ENCODE results near the gene PDZD8. TPM values are rescaled to one million over a fixed set of nuclear protein-coding genes. Genes with fewer than 3 reads are reported as not detected.

Gene PDZD8
- total RNA-seq, 2 experiments from 2014 or later, result 10.5 to 26.4 TPM

DNA sequence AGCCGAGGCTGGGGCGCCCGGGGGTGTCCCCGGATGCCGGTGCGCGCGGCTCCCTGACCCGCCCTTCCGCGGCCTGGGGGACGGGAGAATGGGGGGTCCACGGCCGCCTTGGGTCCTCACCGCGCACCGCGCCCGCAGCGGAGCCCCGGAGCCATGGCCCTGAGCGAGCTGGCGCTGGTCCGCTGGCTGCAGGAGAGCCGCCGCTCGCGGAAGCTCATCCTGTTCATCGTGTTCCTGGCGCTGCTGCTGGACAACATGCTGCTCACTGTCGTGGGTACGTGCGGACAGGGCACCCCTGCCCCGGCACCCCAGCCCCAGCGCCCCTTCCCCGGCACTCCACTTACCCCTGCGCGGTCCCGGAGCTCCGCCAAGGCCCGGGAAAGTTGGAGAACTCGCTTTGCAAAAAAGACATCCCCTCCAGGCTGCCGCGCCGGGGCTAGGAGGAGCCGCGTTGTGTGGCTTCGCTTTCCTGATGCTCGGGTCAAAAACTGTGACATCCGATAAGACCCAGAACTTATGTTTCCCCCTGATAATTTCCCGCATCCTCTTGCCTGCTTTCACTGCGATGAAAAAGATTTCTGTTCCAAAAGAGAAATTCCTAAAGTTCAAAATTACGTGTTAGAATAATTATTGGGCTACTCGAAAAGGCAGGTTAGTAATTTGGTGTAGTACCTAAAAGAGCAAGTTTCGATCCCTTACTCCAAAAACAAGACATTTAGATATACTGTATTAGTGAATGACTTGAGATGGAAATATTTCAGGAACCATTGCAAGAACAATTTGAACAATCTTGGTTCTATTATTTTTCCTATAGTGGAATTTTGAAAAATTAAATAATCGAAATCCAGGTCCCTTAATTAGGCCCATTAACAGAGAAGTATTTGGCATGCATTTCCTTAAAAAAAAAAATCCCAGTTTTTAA lies 133.4 kb downstream of the PDZD8 start:
- ChIA-PET CTCF (ENCODE audit: unreplicated experiment) (no interaction called here), POLR2A (no interaction called here)
- TF ChIP-seq EZH2phosphoT487 (IDR thresholded peaks at IDR 0.05; ENCODE audit: borderline replicate concordance, low read depth, low read length), result no peak
- no peak for TF ChIP-seq CTCF (conservative IDR thresholded peaks at IDR 0.05; ENCODE audit: low read length)
- Histone ChIP-seq H3K9me2 (ENCODE audit: insufficient read depth, low read length) (no peaks in the 10 kb centered on the region), H4K20me1 (ENCODE audit: insufficient read depth, low read length) (no peaks in the 10 kb centered on the region), H3K4me3 (ENCODE audit: low read depth, low read length, poor library complexity, severe bottlenecking) (no peak overlapping the region), H2AFZ (ENCODE audit: low read length) (no peak overlapping the region), H3K36me3 (ENCODE audit: insufficient read depth, low read length) (no peaks in the 10 kb centered on the region), H3K9me3 (ENCODE audit: low read length) (no peaks in the 10 kb centered on the region), H3K27ac (ENCODE audit: low read depth, low read length, poor library complexity, severe bottlenecking) (no peak overlapping the region), H3K4me2 (ENCODE audit: low read length) (no peak overlapping the region), H3K79me2 (ENCODE audit: insufficient read depth, low read depth, low read length) (no peaks in the 10 kb centered on the region), H3K4me1 (ENCODE audit: insufficient read depth, low read length, poor library complexity, severe bottlenecking) (no peaks in the 10 kb centered on the region)
- intact Hi-C loops (cut with micrococcal nuclease; ENCODE audit: unreplicated experiment), result no loop called here
- no TSS peak for BruUV-seq (replicated peaks)
- DNase-seq (ENCODE audit: low spot score), result no peak

DNA sequence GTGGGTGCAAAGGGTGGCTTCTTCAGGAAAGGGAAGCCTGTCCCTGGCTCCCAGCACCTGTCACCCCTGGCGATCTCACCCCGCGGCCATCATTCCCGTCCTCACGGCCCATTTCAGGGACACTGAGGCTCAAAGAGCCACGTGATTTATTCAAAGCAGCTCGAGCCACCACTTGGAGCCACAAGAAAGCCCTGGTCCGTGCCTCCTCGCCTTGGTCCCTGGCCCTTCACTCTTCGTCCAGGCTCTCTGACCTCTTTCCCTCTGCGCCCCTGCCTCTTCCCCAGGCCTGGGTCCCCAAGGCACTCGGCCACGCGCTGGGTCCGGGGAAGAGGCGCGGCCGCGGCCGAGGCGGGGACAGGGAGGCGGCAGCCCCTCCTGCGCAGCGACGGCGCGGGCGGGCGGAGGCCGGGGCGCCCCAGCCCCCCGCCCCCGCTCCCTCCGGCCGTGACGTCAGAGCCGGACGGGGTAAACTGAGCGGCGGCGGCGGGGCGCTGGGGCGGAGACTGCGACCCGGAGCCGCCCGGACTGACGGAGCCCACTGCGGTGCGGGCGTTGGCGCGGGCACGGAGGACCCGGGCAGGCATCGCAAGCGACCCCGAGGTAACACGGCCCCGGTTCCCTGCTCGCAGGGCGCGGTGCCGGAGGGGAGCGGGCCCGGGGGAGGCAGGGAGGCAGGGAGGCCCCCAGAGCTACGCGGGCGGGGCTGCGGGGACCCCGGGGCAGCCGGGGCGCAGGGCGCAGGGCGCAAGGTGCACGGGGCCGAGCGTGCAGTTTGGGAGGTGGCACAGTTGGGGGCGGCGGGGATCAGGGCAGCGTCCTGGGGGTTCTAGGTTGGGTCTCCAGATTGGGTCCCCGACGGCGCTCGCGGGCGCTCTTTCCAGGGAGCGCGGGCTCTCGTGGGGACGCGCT lies 134.4 kb downstream of the PDZD8 start, which contains the start of gene SLC18A2:
Gene SLC18A2, plus strand, starts transcription at position 494 of the 909 bp plus-strand sequence. CDS start 580 bp downstream, outside the sequence.
- Histone ChIP-seq H3K4me3 (ENCODE audit: low read depth, low read length, poor library complexity, severe bottlenecking) (no peak within 1 kb of the TSS), H3K4me1 (ENCODE audit: insufficient read depth, low read length, poor library complexity, severe bottlenecking) (no peaks in the 10 kb centered on the region), H3K4me2 (ENCODE audit: low read length) (no peak within 1 kb of the TSS), H3K79me2 (ENCODE audit: insufficient read depth, low read depth, low read length) (no peaks in the 10 kb centered on the region), H2AFZ (ENCODE audit: low read length) (no peak within 1 kb of the TSS), H3K36me3 (ENCODE audit: insufficient read depth, low read length) (no peaks in the 10 kb centered on the region), H4K20me1 (ENCODE audit: insufficient read depth, low read length) (no peaks in the 10 kb centered on the region), H3K9me3 (ENCODE audit: low read length) (no peaks in the 10 kb centered on the region), H3K27ac (ENCODE audit: low read depth, low read length, poor library complexity, severe bottlenecking) (no peak within 1 kb of the TSS), H3K9me2 (ENCODE audit: insufficient read depth, low read length) (no peaks in the 10 kb centered on the region)
- intact Hi-C loops (cut with micrococcal nuclease; ENCODE audit: unreplicated experiment), result no loop called here
- BruUV-seq (replicated peaks), result no TSS peak
- no peak for TF ChIP-seq EZH2phosphoT487 (IDR thresholded peaks at IDR 0.05; ENCODE audit: borderline replicate concordance, low read depth, low read length)
- TF ChIP-seq CTCF (conservative IDR thresholded peaks at IDR 0.05; ENCODE audit: low read length), result no peak
- DNase-seq (ENCODE audit: low spot score), result no peak
- POLR2A ChIA-PET, result no interaction called here
- CTCF ChIA-PET (ENCODE audit: unreplicated experiment), result no interaction called here

Measured in OCI-LY7 (cell line).